ENCODE results near the gene SLC2A11. TPM values are rescaled to one million over a fixed set of nuclear protein-coding genes. Genes with fewer than 3 reads are reported as not detected.

SLC2A11 gene
- total RNA-seq, 1 experiment from 2014 or later = 17.2 TPM

GRCh38 chr22:23847310-23847920, 10.3 kb upstream of the SLC2A11 start:
- no peak for TF ChIP-seq EGR1 (IDR thresholded peaks at IDR 0.05; ENCODE audit: low read depth)
- no peak for TF ChIP-seq ATF3 (IDR thresholded peaks at IDR 0.05)
- TF ChIP-seq POLR2A (IDR thresholded peaks at IDR 0.05; ENCODE audit: borderline replicate concordance, extremely low read depth, insufficient read depth, insufficient read length) = no peak
- TF ChIP-seq EZH2 (IDR thresholded peaks at IDR 0.05) = no peak
- TF ChIP-seq POLR2AphosphoS5 (IDR thresholded peaks at IDR 0.05; ENCODE audit: low read depth, low read length) = no peak
- TF ChIP-seq SIN3A (IDR thresholded peaks at IDR 0.05; ENCODE audit: low read depth) = no peak
- no peak for TF ChIP-seq EZH2phosphoT487 (IDR thresholded peaks at IDR 0.05; ENCODE audit: borderline replicate concordance)
- no peak for TF ChIP-seq ZNF274 (IDR thresholded peaks at IDR 0.05; ENCODE audit: low read depth, low read length)
- no peak for TF ChIP-seq ZBTB33 (IDR thresholded peaks at IDR 0.05; ENCODE audit: extremely low read depth, insufficient replicate concordance, low read length)
- no peak for TF ChIP-seq SRF (IDR thresholded peaks at IDR 0.05; ENCODE audit: low read depth)
- no peak for TF ChIP-seq SP1 (IDR thresholded peaks at IDR 0.05; ENCODE audit: low read depth)
- TF ChIP-seq REST (IDR thresholded peaks at IDR 0.05; ENCODE audit: low read depth) = no peak
- TF ChIP-seq MAX (IDR thresholded peaks at IDR 0.05) = no peak
- no peak for TF ChIP-seq ELF1 (IDR thresholded peaks at IDR 0.05; ENCODE audit: borderline replicate concordance, low read depth)
- TF ChIP-seq CEBPB (IDR thresholded peaks at IDR 0.05; ENCODE audit: low read depth) = no peak
- TF ChIP-seq CBX3 (IDR thresholded peaks at IDR 0.05; ENCODE audit: low read depth) = no peak
- no peaks in the 10 kb centered on the region for H3K79me2 ChIP-seq (ENCODE audit: insufficient read depth, low read length)
- BruUV-seq (replicated peaks) = no TSS peak
- no peak overlapping the region for H3K27ac ChIP-seq (ENCODE audit: low read depth, low read length)
- POLR2A ChIA-PET = no interaction called here
- H3K4me1 ChIP-seq (ENCODE audit: control insufficient read depth in 1 of 2, insufficient read depth in 2 of 2, low read length in 2 of 2) = peaks cover 2 to 12% of the 10 kb centered on the region in 2 experiments; a peak in 2 of 4 replicates
- H2AFZ ChIP-seq (ENCODE audit: low read depth, low read length, poor library complexity, severe bottlenecking) = no peak overlapping the region
- H3K4me3 ChIP-seq (replicated peaks in 1 of 2; ENCODE audit: low read depth in 1 of 2, low read length in 2 of 2) = no peak overlapping the region
- H3K27me3 ChIP-seq (ENCODE audit: insufficient read depth, low read length) = no peaks in the 10 kb centered on the region
- DNase-seq (ENCODE audit: low read depth, low spot score) (no peak), ATAC-seq (no peak)
- RAD21 ChIA-PET (ENCODE audit: low non-redundant PET in 1 of 2, low total read pairs in 2 of 2, uncharacterized antibody in 2 of 2, unreplicated experiment in 2 of 2) = no interaction called here
- no peaks in the 10 kb centered on the region for H3K9me3 ChIP-seq (ENCODE audit: control insufficient read depth in 1 of 2, insufficient read depth in 1 of 2, low read depth in 1 of 2, low read length in 2 of 2)
- H4K20me1 ChIP-seq (ENCODE audit: insufficient read depth) = no peaks in the 10 kb centered on the region
- CTCF ChIA-PET = interaction anchor here (0.7 to 1.1 kb wide), 2 partner anchors 10 to 302 kb away, joined by 3 read pairs; partner anchors contain the start of gene SLC2A11
- no peaks in the 10 kb centered on the region for H3K9me2 ChIP-seq (ENCODE audit: insufficient read depth)
- no peak overlapping the region for H3K4me2 ChIP-seq (ENCODE audit: low read length)
- intact Hi-C loops (cut with micrococcal nuclease) = loop anchor here (5.0 to 10.0 kb wide), 3 partner anchors 80 to 533 kb away; partner anchors contain the start of gene CHCHD10
- H3K9ac ChIP-seq (ENCODE audit: low read length) = no peak overlapping the region
- no peaks in the 10 kb centered on the region for H3K36me3 ChIP-seq (ENCODE audit: control insufficient read depth in 1 of 2, insufficient read depth in 2 of 2, low read length in 2 of 2)
